Effector memory CD8-positive, alpha-beta T cell (primary cell): ENCODE results near the gene ZFYVE16.
A peak's percentile ranks its signal among the peaks of the same experiment; 100 is the strongest.
"Not testable (repeated sequence)": the region's sequence is repeated elsewhere in the genome, so short reads cannot be mapped to it uniquely, and the experiment has no call there.

Source experiments
- ATAC-seq: fragments of 150-1000 bp; cut with Tn5 transposase; replicated peaks from 2 replicates; pipeline ENCODE4 v1.10.0; 2021; ENCODE audit warnings: mild to moderate bottlenecking, moderate library complexity
- DNase-seq, 3 experiments: peaks; one replicate each; pipeline ENCODE4 v3.0.0; 2021
- H3K27ac Mint-ChIP-seq, 2 donors: one replicate each; pipeline ENCODE4 v1.8.0; 2022; ENCODE audit warnings: mild to moderate bottlenecking in 2 of 2, mixed read lengths in 2 of 2, moderate library complexity in 2 of 2
- H3K27me3 Mint-ChIP-seq, 2 donors: one replicate each; pipeline ENCODE4 v1.8.0; 2022; ENCODE audit warnings: mixed read lengths in 2 of 2
- H3K36me3 Mint-ChIP-seq: one replicate; pipeline ENCODE4 v1.8.0; 2022; ENCODE audit warnings: mild to moderate bottlenecking, moderate library complexity, mixed read lengths; ENCODE audit not compliant: insufficient read depth
- H3K4me1 Mint-ChIP-seq, 2 donors: one replicate each; pipeline ENCODE4 v1.8.0; 2022; ENCODE audit warnings: low read depth in 2 of 2, mixed read lengths in 2 of 2
- H3K4me3 Mint-ChIP-seq, 2 donors: one replicate each; pipeline ENCODE4 v1.8.0; 2022; ENCODE audit warnings: mild to moderate bottlenecking in 2 of 2, mixed read lengths in 2 of 2, moderate library complexity in 2 of 2
- H3K9me3 Mint-ChIP-seq, 2 donors: one replicate each; pipeline ENCODE4 v1.8.0; 2022; ENCODE audit warnings: mixed read lengths in 2 of 2

The ZFYVE16 gene

DNA sequence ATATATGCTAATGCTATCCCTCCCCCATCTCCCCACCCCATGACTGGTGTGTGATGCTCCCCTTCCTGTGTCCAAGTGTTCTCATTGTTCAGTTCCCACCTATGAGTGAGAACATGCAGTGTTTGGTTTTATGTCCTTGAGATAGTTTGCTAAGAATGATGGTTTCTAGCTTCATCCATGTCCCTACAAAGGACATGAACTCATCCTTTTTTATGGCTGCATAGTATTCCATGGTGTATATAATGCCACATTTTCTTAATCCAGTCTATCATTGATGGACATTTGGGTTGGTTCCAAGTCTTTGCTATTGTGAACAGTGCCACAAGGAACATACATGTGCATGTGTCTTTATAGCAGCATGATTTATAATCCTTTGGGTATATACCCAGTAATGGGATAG, 16.6 kb upstream of the ZFYVE16 start:
- peaks cover 58 to 62% of the 10 kb centered on the region in 2 donors for H3K27me3 Mint-ChIP-seq
- not testable (repeated sequence) for ATAC-seq

DNA sequence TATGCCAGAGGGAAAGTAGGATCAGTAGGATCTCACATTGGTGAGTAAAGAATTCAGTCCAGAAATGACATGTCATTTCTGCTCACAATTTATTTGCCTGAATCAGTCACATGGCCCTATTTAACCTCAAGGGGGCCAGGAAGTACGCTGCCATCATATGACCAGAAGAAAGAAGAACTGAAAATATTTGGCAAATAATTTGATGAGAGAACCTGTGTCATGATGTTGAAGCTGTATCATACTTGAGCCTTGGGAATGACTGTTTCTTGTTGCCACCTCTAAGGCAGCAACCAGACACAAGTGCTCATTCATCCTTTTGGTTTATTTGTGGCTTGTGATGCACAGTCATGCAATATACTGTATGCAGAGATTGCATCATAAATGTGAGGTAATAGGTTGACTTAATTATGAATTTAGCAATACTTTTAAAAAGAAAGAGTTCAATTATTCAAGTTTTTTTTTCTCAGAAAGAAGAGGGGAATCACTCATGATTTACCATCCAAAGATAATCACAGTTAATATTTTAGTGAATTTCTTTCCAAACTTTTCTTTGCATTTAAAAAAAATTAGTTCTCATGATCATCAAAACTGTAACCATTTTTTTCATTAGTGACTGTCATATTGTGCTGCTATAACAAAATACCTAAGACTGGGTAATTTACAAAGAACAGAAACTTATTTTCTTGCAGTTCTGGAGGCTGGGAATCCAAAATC, 8.2 kb upstream of the ZFYVE16 start:
- DNase-seq (no peak), ATAC-seq (peak; percentile 64)
- Mint-ChIP-seq H3K4me1 (no peaks in the 10 kb centered on the region), H3K36me3 (no peaks in the 10 kb centered on the region), H3K27me3 (peaks cover 18 to 26% of the 10 kb centered on the region in 2 donors), H3K27ac (no peak overlapping the region), H3K4me3 (no peak overlapping the region), H3K9me3 (no peaks in the 10 kb centered on the region)

More for the DNA sequence above, 16.6 kb upstream of the ZFYVE16 start:
- not testable (repeated sequence) for H3K27ac Mint-ChIP-seq, H3K36me3 Mint-ChIP-seq, DNase-seq, H3K4me3 Mint-ChIP-seq, H3K9me3 Mint-ChIP-seq, H3K4me1 Mint-ChIP-seq

- ATAC-seq, H3K27ac Mint-ChIP-seq, H3K4me1 Mint-ChIP-seq, DNase-seq, H3K4me3 Mint-ChIP-seq, H3K36me3 Mint-ChIP-seq, H3K9me3 Mint-ChIP-seq: not testable (repeated sequence)
- peaks cover 12 to 20% of the 10 kb centered on the region in 2 donors for H3K27me3 Mint-ChIP-seq
Measured at GRCh38 chr5:80400368-80400767, 7.5 kb upstream of the ZFYVE16 start.

- peaks cover 11% of the 10 kb centered on the region for H3K36me3 Mint-ChIP-seq
- H3K4me3 Mint-ChIP-seq: no peak overlapping the region
- DNase-seq: no peak
- H3K9me3 Mint-ChIP-seq: no peaks in the 10 kb centered on the region
- peaks cover 6 to 9% of the 10 kb centered on the region in 2 donors for H3K27me3 Mint-ChIP-seq
- H3K4me1 Mint-ChIP-seq: peaks cover 8 to 10% of the 10 kb centered on the region in 2 donors
- no peak overlapping the region for H3K27ac Mint-ChIP-seq
- no peak for ATAC-seq
Measured at GRCh38 chr5:80403782-80404181, 4.1 kb upstream of the ZFYVE16 start.

- no peak for DNase-seq
- H3K27me3 Mint-ChIP-seq: no peaks in the 10 kb centered on the region
- H3K27ac Mint-ChIP-seq: peak overlapping the region; percentile 98 to 100
- H3K36me3 Mint-ChIP-seq: peaks cover 17% of the 10 kb centered on the region
- peak overlapping the region; percentile 94 to 97 for H3K4me3 Mint-ChIP-seq
- peaks cover 14 to 19% of the 10 kb centered on the region in 2 donors for H3K4me1 Mint-ChIP-seq
- no peak for ATAC-seq
- H3K9me3 Mint-ChIP-seq: no peaks in the 10 kb centered on the region
Measured at GRCh38 chr5:80406980-80407734, 707 bp upstream of the ZFYVE16 start.

DNA sequence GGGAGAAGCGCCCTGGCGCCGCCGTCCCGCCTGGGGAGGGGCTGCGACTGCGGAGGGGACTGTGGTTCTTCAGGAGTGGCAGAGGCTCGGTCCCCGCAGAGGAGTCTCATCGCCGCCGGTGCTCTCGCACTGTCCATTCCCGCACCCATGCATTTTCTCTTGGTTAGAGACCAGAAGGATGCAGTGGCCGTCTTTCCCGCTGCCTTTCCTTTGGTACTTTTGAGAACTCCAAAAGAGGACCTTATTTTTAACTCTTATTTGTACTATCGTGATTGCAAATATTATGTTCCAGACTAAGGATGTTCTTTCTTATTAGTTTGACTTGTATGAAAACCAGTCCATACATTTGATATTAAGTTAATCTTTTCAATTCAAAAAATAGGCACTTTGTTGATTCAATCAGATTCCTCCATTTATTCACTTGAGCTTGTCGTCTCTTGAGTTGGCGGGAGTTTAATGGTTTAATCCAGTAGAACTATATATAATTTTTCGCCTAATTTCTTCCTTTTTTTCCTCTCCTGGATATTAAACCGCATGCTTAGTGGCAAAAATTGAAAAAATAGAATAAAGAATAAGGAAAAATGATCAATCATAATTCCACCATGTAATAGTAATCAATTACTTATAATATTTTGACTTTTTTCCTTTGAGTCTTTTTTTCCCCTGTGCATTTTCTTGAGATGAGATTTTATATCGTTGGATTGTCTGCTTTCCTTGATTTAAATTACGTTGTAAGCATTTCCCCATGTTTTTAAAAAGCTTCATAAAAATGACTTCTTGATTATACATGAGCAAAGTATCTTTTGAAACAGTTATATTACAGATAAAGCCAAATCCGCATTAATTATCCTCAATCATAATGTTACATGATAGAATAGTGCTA, 861 bp downstream of the ZFYVE16 start:
- no peaks in the 10 kb centered on the region for H3K27me3 Mint-ChIP-seq
- H3K4me3 Mint-ChIP-seq: peak overlapping the region; percentile 94 to 97
- H3K4me1 Mint-ChIP-seq: peaks cover 14 to 19% of the 10 kb centered on the region in 2 donors
- peaks cover 21% of the 10 kb centered on the region for H3K36me3 Mint-ChIP-seq
- no peak for DNase-seq
- peak; percentile 19 for ATAC-seq
- H3K9me3 Mint-ChIP-seq: no peaks in the 10 kb centered on the region
- H3K27ac Mint-ChIP-seq: peak overlapping the region; percentile 98 to 100

DNA sequence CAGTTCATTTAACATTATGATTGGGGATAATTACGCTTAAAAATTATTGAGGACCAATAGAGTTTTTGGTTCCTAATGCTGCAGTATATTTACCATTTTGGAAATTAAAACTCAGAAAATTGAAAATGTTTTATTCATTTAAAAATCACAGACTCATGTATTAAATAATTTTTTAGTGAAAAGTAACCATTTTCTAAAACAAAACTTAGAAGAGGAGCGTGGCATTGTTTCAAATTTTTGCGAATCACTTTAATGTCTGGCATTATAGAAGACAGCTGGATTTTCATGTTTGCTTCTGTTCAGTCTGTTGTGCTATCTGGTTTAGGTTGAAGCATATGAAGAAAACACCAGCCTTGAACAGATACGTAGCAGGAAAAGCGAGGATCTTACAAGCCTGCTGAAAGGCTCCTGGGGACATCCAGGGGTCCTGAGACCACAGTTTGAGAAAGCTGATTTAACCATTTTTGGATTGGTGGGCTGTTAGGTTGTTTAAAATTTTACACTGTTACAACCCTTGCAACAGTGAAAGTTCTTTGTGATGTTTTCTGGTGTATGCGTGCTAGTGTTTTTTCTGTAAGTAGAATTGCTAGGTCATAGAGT, 1.6 kb downstream of the ZFYVE16 start:
- H3K36me3 Mint-ChIP-seq: peaks cover 21% of the 10 kb centered on the region
- peak overlapping the region; percentile 94 to 97 for H3K4me3 Mint-ChIP-seq
- H3K27me3 Mint-ChIP-seq: no peaks in the 10 kb centered on the region
- ATAC-seq (no peak), DNase-seq (no peak)
- H3K27ac Mint-ChIP-seq: no peak overlapping the region
- peaks cover 16 to 23% of the 10 kb centered on the region in 2 donors for H3K4me1 Mint-ChIP-seq
- H3K9me3 Mint-ChIP-seq: no peaks in the 10 kb centered on the region

GRCh38 chr5:80411589-80412219, 3.8 kb downstream of the ZFYVE16 start:
- ATAC-seq (no peak), DNase-seq (no peak)
- no peaks in the 10 kb centered on the region for H3K9me3 Mint-ChIP-seq
- H3K4me3 Mint-ChIP-seq: no peak overlapping the region
- peaks cover 18 to 24% of the 10 kb centered on the region in 2 donors for H3K4me1 Mint-ChIP-seq
- peaks cover 21% of the 10 kb centered on the region for H3K36me3 Mint-ChIP-seq
- no peaks in the 10 kb centered on the region for H3K27me3 Mint-ChIP-seq
- H3K27ac Mint-ChIP-seq: no peak overlapping the region

DNA sequence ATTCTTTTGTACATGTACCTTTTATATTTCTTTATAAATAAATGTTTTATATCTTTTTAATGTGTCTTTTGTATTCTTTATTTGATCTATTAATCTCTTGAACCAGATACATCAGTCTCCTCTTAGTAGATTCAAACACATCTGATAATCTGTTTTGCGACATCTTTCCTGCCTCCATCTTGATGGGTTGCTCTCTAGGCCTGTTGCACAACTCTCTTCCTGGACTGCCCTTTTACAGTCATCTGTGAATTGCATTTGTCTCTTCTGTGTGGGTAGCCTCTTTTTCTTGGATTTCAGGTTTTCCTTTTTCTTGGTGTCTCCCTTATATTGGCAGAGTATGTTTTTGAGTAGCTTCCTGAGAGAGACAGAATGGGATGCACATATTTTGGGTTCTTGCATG, 6.2 kb downstream of the ZFYVE16 start:
- Mint-ChIP-seq H3K27ac (no peak overlapping the region), H3K4me3 (no peak overlapping the region), H3K36me3 (peaks cover 7% of the 10 kb centered on the region), H3K27me3 (no peaks in the 10 kb centered on the region), H3K4me1 (peaks cover 8 to 16% of the 10 kb centered on the region in 2 donors), H3K9me3 (no peaks in the 10 kb centered on the region)
- no peak for ATAC-seq
- DNase-seq: no peak

DNA sequence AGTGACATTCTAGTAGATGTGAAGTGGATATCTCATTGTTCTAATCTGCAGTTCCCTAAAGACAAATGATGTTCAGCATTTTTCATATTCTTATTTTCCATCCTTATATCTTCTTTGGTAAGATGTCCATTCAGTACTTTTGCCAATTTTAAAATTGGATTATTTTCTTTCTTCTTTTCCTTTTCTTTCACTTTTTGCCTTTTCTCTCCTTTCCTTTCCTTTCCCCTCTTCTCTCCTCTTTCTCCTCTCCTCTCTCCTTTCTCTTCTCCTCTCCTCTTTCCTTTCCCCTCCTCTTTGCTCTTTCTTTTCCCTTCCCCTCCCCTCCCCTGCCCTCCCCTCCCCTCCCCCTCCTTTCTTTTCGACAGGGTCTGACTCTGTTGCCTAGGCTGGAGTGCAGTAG, 10.1 kb downstream of the ZFYVE16 start:
- no peaks in the 10 kb centered on the region for H3K9me3 Mint-ChIP-seq
- peaks cover 3 to 11% of the 10 kb centered on the region in 2 donors for H3K4me1 Mint-ChIP-seq
- H3K4me3 Mint-ChIP-seq: no peak overlapping the region
- peaks cover under 1% of the 10 kb centered on the region for H3K36me3 Mint-ChIP-seq
- DNase-seq: no peak
- ATAC-seq: no peak
- H3K27ac Mint-ChIP-seq: no peak overlapping the region
- H3K27me3 Mint-ChIP-seq: no peaks in the 10 kb centered on the region

DNA sequence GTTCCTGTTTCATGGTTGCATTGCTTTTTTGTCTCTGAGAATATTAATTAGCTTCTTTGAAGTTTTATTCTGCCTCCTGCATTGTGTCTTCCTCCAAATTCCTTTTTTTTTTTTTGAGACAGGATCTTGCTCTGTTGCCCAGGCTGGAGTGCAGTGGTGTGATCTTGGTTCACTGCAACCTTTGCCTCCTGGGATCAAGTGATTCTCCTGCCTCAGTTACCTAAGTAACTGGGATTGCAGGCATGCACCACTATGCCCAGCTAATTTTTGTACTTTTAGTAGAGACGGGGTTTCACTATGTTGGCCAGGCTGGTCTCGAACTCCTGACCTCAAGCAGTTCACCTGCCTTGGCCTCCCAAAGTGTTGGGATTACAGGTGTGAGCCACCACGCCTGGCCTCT, 16.5 kb downstream of the ZFYVE16 start:
- not testable (repeated sequence) for H3K4me3 Mint-ChIP-seq, ATAC-seq, DNase-seq, H3K36me3 Mint-ChIP-seq, H3K27me3 Mint-ChIP-seq, H3K9me3 Mint-ChIP-seq, H3K27ac Mint-ChIP-seq
- H3K4me1 Mint-ChIP-seq: peaks cover 9 to 17% of the 10 kb centered on the region in 2 donors

GRCh38 chr5:80435476-80435875, 27.6 kb downstream of the ZFYVE16 start:
- no peak overlapping the region for H3K27ac Mint-ChIP-seq
- H3K27me3 Mint-ChIP-seq: no peaks in the 10 kb centered on the region
- H3K4me3 Mint-ChIP-seq: no peak overlapping the region
- peaks cover 7% of the 10 kb centered on the region for H3K36me3 Mint-ChIP-seq
- peaks cover 0 to 1% of the 10 kb centered on the region in 2 donors for H3K4me1 Mint-ChIP-seq
- ATAC-seq (no peak), DNase-seq (no peak)
- H3K9me3 Mint-ChIP-seq: no peaks in the 10 kb centered on the region

GRCh38 chr5:80437326-80437725, 29.5 kb downstream of the ZFYVE16 start:
- Mint-ChIP-seq H3K27me3 (no peaks in the 10 kb centered on the region), H3K9me3 (no peaks in the 10 kb centered on the region), H3K36me3 (peaks cover 19% of the 10 kb centered on the region), H3K4me3 (no peak overlapping the region), H3K4me1 (no peaks in the 10 kb centered on the region), H3K27ac (no peak overlapping the region)
- DNase-seq (no peak), ATAC-seq (no peak)
